NCI-H1694 treated with DMSO at 0.1 percent for 48 hours (cell line): Measurements from ENCODE around the gene ANKDD1B.
"Not testable (repeated sequence)": the region's sequence is repeated elsewhere in the genome, so short reads cannot be mapped to it uniquely, and the experiment has no call there.

Experiments used
- DNase-seq: peaks from one replicate; lab custom pipeline; 2025; lab: John Stamatoyannopoulos, UW

The ANKDD1B gene

GRCh38 chr5:75660678-75661465 is 49.6 kb downstream of the ANKDD1B start:
- no peak for DNase-seq

- DNase-seq, result no peak
Observed at GRCh38 chr5:75662061-75662460, 50.8 kb downstream of the ANKDD1B start.

GRCh38 chr5:75663579-75664284 is 52.5 kb downstream of the ANKDD1B start:
- no peak for DNase-seq

- no peak for DNase-seq
Observed at GRCh38 chr5:75664979-75665378, 53.7 kb downstream of the ANKDD1B start.

- no peak for DNase-seq
Observed at GRCh38 chr5:75666801-75667200, 55.5 kb downstream of the ANKDD1B start.

- no peak for DNase-seq
Observed at GRCh38 chr5:75667586-75667985, 56.3 kb downstream of the ANKDD1B start.

- DNase-seq, result no peak
Observed at GRCh38 chr5:75668445-75668844, 57.2 kb downstream of the ANKDD1B start.

- no peak for DNase-seq
Observed at GRCh38 chr5:75668977-75669689, 57.9 kb downstream of the ANKDD1B start.

GRCh38 chr5:75670577-75670976 is 59.3 kb downstream of the ANKDD1B start:
- DNase-seq, result no peak

GRCh38 chr5:75671506-75671905 is 60.3 kb downstream of the ANKDD1B start:
- DNase-seq, result no peak

- DNase-seq, result no peak
Observed at GRCh38 chr5:75672616-75673015, 61.4 kb downstream of the ANKDD1B start.

GRCh38 chr5:75675783-75676182 is 64.5 kb downstream of the ANKDD1B start:
- DNase-seq, result no peak

GRCh38 chr5:75677607-75678006 is 66.4 kb downstream of the ANKDD1B start:
- DNase-seq, result no peak

- DNase-seq, result no peak
Observed at GRCh38 chr5:75678155-75678554, 66.9 kb downstream of the ANKDD1B start.

GRCh38 chr5:75681125-75681830 is 70.0 kb downstream of the ANKDD1B start:
- peak; percentile 29 for DNase-seq

- DNase-seq, result no peak
Observed at GRCh38 chr5:75685141-75685540, 73.9 kb downstream of the ANKDD1B start.

- no peak for DNase-seq
Observed at GRCh38 chr5:75686480-75686879, 75.2 kb downstream of the ANKDD1B start.

- no peak for DNase-seq
Observed at GRCh38 chr5:75690669-75691068, 79.4 kb downstream of the ANKDD1B start.

- no peak for DNase-seq
Observed at GRCh38 chr5:75694781-75695180, 83.5 kb downstream of the ANKDD1B start.

- not testable (repeated sequence) for DNase-seq
Observed at GRCh38 chr5:75695472-75696351, 84.5 kb downstream of the ANKDD1B start.

GRCh38 chr5:75701856-75702255 is 90.6 kb downstream of the ANKDD1B start:
- no peak for DNase-seq
